NB4 (cell line): ENCODE results near the gene ZNF549.
"Not testable (repeated sequence)": the region's sequence is repeated elsewhere in the genome, so short reads cannot be mapped to it uniquely, and the experiment has no call there.

ENCODE experiments used
- POLR2A ChIP-seq: IDR thresholded peaks from 2 replicates; pipeline ENCODE4 v1.6.1; 2011; ENCODE audit warnings: mild to moderate bottlenecking; ENCODE audit not compliant: insufficient read length; ENCODE audit errors: extremely low read depth
- TF ChIP-seq, protein P1 (sequence below): IDR thresholded peaks from one replicate; pipeline ENCODE4 v1.5.1; 2012; ENCODE audit warnings: low read depth, low read length

DNA sequence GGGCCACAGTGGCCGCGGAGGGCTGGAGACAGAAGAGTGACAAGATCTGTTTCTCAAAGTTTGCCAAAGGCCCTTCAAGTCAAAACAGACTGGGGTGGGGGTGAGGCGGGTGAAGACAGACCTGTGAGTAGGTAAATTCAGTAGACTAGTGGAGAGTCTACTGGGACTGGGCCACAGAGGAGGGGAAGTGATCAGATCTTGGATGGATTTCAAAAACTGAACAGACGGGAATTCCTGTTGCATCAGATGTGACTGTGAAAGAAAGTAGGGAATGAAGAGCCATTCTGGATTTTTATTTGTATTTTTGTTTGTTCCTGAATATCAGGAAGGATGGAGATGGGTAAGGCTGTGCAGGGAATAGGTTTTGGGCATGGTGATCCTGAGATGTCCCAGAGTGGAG, 26.8 kb upstream of the ZNF549 start:
- TF ChIP-seq, protein P1, sequence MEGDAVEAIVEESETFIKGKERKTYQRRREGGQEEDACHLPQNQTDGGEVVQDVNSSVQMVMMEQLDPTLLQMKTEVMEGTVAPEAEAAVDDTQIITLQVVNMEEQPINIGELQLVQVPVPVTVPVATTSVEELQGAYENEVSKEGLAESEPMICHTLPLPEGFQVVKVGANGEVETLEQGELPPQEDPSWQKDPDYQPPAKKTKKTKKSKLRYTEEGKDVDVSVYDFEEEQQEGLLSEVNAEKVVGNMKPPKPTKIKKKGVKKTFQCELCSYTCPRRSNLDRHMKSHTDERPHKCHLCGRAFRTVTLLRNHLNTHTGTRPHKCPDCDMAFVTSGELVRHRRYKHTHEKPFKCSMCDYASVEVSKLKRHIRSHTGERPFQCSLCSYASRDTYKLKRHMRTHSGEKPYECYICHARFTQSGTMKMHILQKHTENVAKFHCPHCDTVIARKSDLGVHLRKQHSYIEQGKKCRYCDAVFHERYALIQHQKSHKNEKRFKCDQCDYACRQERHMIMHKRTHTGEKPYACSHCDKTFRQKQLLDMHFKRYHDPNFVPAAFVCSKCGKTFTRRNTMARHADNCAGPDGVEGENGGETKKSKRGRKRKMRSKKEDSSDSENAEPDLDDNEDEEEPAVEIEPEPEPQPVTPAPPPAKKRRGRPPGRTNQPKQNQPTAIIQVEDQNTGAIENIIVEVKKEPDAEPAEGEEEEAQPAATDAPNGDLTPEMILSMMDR, result not testable (repeated sequence)
- not testable (repeated sequence) for TF ChIP-seq POLR2A
